Measurements from ENCODE around the gene AARS1.
"Not testable (repeated sequence)": the region's sequence is repeated elsewhere in the genome, so short reads cannot be mapped to it uniquely, and the experiment has no call there.

The AARS1 gene

DNA sequence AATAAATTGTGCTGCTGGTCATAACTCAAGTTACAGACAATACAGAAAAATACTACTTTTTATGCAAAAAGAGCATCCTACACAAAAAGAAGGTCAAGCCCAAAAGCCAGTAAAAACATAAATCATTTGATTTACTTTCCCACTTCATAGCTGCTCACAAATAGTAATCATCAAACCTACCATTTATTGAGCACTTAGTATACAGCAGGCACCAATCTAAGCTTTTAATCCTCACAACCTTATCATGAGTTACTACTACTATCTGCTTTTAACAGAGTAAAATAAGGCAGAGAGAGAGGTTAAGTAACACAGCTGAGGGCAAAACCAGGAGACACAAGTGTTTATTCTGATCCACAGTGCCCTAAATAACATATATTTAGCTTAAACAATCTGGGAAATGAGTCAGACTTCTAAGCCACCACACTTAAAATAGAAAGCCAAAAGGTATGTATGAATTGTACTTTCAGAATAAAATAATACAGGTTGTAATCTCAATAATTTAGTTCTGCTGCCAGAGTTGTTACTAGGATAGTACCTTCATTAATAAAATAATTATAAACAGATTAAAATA, 1.7 kb upstream of the AARS1 start:
- Histone ChIP-seq H3K4me1 (ENCODE audit: control insufficient read depth, insufficient read depth, low read length) (peaks cover 3% of the 10 kb centered on the region; the same call in 1 of the 2 replicates), H3K27ac (ENCODE audit: extremely low read depth, low read depth, low read length) (no peak overlapping the region), H3K4me3 (ENCODE audit: low read depth, low read length) (no peak overlapping the region), H3K36me3 (ENCODE audit: control insufficient read depth in 2 of 2, insufficient read depth in 1 of 2, low read length in 2 of 2) (peaks cover 2 to 3% of the 10 kb centered on the region in 2 experiments; a peak in 2 of 3 replicates), H3K9me3 (ENCODE audit: control insufficient read depth, insufficient read depth, low read depth, low read length) (no peaks in the 10 kb centered on the region)
- CTCF ChIA-PET, result no interaction called here
- POLR2A ChIA-PET, result interaction anchor here (1.2 to 1.5 kb wide), 2 partner anchors 13 to 39 kb away, joined by 3 to 4 read pairs; partner anchors contain the start of gene EXOSC6
- TF ChIP-seq ZNF549 (tag by site-specific recombination; IDR thresholded peaks at IDR 0.05) (no peak), ZNF664 (tag by site-specific recombination; IDR thresholded peaks at IDR 0.05) (peak; percentile 96), ZNF792 (tag by site-specific recombination; IDR thresholded peaks at IDR 0.05) (peak; percentile 88; the same call in 1 of the 2 replicates)

DNA sequence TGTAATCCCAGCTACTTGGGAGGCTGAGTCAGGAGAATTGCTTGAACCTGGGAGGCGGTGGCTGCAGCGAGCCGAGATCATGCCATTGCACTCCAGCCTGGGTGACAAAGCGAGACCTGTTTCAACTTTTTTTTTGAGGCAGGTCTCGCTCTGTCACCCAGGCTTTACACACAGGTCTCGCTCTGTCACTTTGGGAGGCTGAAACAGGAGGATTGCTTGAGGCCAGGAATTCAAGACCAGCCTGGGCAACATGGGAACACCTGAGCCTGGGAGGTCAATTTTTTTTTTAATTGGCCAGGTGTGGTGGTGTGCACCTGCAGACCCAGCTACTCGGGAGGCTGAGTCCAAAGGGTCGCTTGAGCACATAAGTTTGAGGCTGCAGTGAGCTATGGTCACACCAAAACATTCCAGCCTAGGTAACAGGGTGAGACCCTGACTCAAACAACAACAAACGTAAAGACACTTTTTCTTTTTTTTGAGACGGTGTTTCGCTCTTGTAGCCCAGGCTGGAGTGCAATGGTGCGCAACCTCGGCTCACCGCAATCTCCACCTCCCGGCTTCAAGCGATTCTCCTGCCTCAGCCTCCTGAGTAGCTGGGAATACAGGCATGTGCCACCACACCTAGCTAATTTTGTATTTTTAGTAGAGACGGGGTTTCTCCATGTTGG, 1.9 kb downstream of the AARS1 start:
- not testable (repeated sequence) for H3K4me3 ChIP-seq (ENCODE audit: low read depth, low read length); H3K4me1 ChIP-seq (ENCODE audit: control insufficient read depth, insufficient read depth, low read length); H3K9me3 ChIP-seq (ENCODE audit: control insufficient read depth, insufficient read depth, low read depth, low read length); H3K27ac ChIP-seq (ENCODE audit: extremely low read depth, low read depth, low read length)
- CTCF ChIA-PET, result interaction anchor here (1.5 kb wide), 1 partner anchor 20 kb away, joined by 7 read pairs; no protein-coding TSS in a partner anchor
- POLR2A ChIA-PET, result interaction anchor here (1.2 to 2.6 kb wide), 3 partner anchors 12 to 58 kb away, joined by 3 to 32 read pairs (median 17); partner anchors contain the start of genes DDX19B and EXOSC6
- peaks cover 27 to 36% of the 10 kb centered on the region in 2 experiments for H3K36me3 ChIP-seq (ENCODE audit: control insufficient read depth in 2 of 2, insufficient read depth in 1 of 2, low read length in 2 of 2)

DNA sequence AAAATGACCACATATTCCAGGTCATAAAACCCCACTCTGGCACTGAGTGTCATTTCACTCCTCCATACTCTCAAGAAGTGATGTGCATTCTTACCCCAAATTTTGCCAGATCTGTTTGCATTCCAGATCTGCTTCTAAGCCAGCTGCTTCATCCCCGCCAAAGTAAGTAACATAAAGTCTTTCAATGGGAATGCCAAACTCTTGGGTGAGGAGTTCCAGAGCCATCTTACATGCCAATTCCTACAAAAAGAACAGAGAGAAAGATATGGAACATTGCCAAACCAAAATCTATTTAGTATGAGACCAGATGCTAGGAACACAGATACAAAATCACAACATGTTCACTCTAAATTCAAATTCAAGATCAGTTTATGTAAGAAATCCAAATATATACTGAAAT, 12.9 kb downstream of the AARS1 start:
- H3K27ac ChIP-seq (ENCODE audit: extremely low read depth, low read depth, low read length), result no peak overlapping the region
- H3K36me3 ChIP-seq (ENCODE audit: control insufficient read depth in 2 of 2, insufficient read depth in 1 of 2, low read length in 2 of 2), result peaks cover 78% of the 10 kb centered on the region in 2 experiments
- ChIA-PET CTCF (interaction anchor here (2.8 kb wide), 1 partner anchor 24 kb away, joined by 13 read pairs; the partner anchor contains the start of gene EXOSC6), POLR2A (no interaction called here)
- TF ChIP-seq, protein P1, sequence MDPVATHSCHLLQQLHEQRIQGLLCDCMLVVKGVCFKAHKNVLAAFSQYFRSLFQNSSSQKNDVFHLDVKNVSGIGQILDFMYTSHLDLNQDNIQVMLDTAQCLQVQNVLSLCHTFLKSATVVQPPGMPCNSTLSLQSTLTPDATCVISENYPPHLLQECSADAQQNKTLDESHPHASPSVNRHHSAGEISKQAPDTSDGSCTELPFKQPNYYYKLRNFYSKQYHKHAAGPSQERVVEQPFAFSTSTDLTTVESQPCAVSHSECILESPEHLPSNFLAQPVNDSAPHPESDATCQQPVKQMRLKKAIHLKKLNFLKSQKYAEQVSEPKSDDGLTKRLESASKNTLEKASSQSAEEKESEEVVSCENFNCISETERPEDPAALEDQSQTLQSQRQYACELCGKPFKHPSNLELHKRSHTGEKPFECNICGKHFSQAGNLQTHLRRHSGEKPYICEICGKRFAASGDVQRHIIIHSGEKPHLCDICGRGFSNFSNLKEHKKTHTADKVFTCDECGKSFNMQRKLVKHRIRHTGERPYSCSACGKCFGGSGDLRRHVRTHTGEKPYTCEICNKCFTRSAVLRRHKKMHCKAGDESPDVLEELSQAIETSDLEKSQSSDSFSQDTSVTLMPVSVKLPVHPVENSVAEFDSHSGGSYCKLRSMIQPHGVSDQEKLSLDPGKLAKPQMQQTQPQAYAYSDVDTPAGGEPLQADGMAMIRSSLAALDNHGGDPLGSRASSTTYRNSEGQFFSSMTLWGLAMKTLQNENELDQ (tag by site-specific recombination; IDR thresholded peaks at IDR 0.05; ENCODE audit: low read depth), result no peak
- no peak for TF ChIP-seq ZFP41 (tag by site-specific recombination; IDR thresholded peaks at IDR 0.05; ENCODE audit: borderline replicate concordance)
- TF ChIP-seq, protein P2, sequence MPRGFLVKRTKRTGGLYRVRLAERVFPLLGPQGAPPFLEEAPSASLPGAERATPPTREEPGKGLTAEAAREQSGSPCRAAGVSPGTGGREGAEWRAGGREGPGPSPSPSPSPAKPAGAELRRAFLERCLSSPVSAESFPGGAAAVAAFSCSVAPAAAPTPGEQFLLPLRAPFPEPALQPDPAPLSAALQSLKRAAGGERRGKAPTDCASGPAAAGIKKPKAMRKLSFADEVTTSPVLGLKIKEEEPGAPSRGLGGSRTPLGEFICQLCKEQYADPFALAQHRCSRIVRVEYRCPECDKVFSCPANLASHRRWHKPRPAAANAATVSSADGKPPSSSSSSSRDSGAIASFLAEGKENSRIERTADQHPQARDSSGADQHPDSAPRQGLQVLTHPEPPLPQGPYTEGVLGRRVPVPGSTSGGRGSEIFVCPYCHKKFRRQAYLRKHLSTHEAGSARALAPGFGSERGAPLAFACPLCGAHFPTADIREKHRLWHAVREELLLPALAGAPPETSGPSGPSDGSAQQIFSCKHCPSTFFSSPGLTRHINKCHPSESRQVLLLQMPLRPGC (tag by site-specific recombination; IDR thresholded peaks at IDR 0.05), result no peak
- no peak for TF ChIP-seq ZNF426 (tag by site-specific recombination; IDR thresholded peaks at IDR 0.05)
- TF ChIP-seq, protein P3, sequence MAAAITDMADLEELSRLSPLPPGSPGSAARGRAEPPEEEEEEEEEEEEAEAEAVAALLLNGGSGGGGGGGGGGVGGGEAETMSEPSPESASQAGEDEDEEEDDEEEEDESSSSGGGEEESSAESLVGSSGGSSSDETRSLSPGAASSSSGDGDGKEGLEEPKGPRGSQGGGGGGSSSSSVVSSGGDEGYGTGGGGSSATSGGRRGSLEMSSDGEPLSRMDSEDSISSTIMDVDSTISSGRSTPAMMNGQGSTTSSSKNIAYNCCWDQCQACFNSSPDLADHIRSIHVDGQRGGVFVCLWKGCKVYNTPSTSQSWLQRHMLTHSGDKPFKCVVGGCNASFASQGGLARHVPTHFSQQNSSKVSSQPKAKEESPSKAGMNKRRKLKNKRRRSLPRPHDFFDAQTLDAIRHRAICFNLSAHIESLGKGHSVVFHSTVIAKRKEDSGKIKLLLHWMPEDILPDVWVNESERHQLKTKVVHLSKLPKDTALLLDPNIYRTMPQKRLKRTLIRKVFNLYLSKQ (tag by site-specific recombination; IDR thresholded peaks at IDR 0.05; ENCODE audit: borderline replicate concordance), result no peak
- TF ChIP-seq, protein P4, sequence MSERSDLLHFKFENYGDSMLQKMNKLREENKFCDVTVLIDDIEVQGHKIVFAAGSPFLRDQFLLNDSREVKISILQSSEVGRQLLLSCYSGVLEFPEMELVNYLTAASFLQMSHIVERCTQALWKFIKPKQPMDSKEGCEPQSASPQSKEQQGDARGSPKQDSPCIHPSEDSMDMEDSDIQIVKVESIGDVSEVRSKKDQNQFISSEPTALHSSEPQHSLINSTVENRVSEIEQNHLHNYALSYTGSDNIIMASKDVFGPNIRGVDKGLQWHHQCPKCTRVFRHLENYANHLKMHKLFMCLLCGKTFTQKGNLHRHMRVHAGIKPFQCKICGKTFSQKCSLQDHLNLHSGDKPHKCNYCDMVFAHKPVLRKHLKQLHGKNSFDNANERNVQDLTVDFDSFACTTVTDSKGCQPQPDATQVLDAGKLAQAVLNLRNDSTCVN (tag by site-specific recombination; optimal IDR thresholded peaks at IDR 0.05), result no peak
- TF ChIP-seq, protein P5, sequence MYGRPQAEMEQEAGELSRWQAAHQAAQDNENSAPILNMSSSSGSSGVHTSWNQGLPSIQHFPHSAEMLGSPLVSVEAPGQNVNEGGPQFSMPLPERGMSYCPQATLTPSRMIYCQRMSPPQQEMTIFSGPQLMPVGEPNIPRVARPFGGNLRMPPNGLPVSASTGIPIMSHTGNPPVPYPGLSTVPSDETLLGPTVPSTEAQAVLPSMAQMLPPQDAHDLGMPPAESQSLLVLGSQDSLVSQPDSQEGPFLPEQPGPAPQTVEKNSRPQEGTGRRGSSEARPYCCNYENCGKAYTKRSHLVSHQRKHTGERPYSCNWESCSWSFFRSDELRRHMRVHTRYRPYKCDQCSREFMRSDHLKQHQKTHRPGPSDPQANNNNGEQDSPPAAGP (tag by site-specific recombination; IDR thresholded peaks at IDR 0.05), result no peak
- TF ChIP-seq, protein P6, sequence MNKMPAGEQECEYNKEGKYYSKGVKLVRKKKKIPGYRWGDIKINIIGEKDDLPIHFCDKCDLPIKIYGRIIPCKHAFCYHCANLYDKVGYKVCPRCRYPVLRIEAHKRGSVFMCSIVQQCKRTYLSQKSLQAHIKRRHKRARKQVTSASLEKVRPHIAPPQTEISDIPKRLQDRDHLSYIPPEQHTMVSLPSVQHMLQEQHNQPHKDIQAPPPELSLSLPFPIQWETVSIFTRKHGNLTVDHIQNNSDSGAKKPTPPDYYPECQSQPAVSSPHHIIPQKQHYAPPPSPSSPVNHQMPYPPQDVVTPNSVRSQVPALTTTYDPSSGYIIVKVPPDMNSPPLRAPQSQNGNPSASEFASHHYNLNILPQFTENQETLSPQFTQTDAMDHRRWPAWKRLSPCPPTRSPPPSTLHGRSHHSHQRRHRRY (tag by site-specific recombination; IDR thresholded peaks at IDR 0.05), result no peak
- no peak for TF ChIP-seq ZNF530 (tag by site-specific recombination; IDR thresholded peaks at IDR 0.05; ENCODE audit: low read depth)
- TF ChIP-seq MZF1 (tag by site-specific recombination; IDR thresholded peaks at IDR 0.05; ENCODE audit: borderline replicate concordance), result no peak
- no peak for TF ChIP-seq ZNF792 (tag by site-specific recombination; IDR thresholded peaks at IDR 0.05)
- TF ChIP-seq, protein P7, sequence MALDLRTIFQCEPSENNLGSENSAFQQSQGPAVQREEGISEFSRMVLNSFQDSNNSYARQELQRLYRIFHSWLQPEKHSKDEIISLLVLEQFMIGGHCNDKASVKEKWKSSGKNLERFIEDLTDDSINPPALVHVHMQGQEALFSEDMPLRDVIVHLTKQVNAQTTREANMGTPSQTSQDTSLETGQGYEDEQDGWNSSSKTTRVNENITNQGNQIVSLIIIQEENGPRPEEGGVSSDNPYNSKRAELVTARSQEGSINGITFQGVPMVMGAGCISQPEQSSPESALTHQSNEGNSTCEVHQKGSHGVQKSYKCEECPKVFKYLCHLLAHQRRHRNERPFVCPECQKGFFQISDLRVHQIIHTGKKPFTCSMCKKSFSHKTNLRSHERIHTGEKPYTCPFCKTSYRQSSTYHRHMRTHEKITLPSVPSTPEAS (tag by site-specific recombination; IDR thresholded peaks at IDR 0.05), result no peak
- no peaks in the 10 kb centered on the region for H3K4me1 ChIP-seq (ENCODE audit: control insufficient read depth, insufficient read depth, low read length)
- H3K9me3 ChIP-seq (ENCODE audit: control insufficient read depth, insufficient read depth, low read depth, low read length), result no peaks in the 10 kb centered on the region
- H3K4me3 ChIP-seq (ENCODE audit: low read depth, low read length), result no peak overlapping the region

Data from HEK293 (cell line).